GM21619 (cell line): Measurements from ENCODE around the gene SNX4.
"Not testable (repeated sequence)": the region's sequence is repeated elsewhere in the genome, so short reads cannot be mapped to it uniquely, and the experiment has no call there.

Experiments
- ATAC-seq: cut with Tn5 transposase; IDR thresholded peaks from one replicate; pipeline ENCODE4 v1.9.1; 2021; ENCODE audit not compliant: unreplicated experiment

Gene SNX4

DNA sequence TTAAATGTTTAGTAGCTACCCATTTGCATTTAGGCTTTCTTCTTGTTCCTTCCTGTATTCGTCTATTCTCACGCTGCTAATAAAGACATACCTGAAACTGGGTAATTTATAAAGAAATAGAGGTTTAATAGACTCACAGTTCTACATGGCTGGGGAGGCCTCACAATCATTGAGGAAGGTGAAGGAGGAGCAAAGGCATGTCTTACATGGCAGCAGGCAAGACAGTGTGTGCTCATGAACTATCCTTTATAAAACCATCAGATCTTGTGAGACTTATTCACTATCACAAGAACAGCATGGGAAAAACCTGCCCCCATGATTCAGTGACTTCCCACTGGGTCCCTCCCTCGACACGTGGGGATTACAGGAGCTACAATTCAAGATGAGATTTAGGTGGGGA, 114.5 kb downstream of the SNX4 start:
- not testable (repeated sequence) for ATAC-seq

DNA sequence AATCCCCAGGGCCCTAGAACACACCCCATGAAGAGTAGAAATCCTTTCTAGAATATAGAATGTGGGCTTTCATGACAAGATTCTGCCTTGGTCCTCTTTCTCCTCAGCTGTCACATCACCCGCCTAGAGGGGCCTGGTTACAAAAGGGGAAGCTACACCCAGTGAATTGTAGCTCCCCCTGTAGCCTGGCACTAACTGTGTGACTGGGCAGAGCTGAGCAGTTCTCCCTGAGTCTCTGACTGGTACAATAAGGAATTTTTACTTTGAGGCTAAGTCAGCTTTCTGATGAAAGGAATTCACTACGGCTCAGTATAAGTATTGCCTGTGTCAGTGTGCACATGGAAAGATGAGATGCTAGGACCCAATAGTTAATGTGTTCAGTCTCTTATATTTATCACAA, 116.2 kb downstream of the SNX4 start:
- ATAC-seq: no peak

DNA sequence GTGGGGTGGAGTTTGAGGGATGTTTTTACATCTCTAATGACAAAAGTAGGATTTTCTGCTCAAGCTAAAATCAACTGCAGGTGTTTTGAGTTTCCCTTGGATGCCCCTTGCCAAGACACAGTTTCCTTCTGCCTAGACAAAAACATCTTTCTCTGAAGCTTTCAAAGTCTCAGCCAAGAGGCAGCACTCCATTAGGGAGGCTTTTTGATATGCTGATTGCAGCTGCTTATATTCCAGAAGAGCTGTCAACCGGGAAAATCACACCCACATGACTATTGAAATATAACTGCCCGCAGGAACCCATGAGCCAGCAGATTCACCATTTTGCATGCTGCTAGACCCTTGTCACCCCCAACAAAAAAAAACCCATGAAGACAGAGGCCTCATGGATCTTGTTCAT, 117.4 kb downstream of the SNX4 start:
- ATAC-seq: no peak

DNA sequence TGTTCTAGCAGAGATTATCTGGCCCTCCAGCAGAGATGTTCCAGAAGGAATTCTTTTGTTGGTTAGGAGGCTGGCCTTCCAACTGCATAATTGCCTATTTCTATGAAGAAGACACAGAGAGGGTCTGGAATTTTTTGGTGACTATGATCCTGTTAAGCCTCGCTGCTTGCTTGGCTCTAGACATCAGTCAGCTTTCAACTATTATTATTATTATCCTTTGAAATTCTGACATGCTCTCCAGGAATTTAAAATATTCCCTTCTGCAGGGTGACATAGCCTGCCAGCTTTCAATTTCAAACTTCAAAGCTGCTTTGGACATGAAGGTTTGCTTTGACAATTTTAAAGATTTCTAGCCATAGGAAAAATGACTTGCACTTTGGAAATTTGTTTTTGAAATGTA, 118.6 kb downstream of the SNX4 start:
- ATAC-seq: no peak

DNA sequence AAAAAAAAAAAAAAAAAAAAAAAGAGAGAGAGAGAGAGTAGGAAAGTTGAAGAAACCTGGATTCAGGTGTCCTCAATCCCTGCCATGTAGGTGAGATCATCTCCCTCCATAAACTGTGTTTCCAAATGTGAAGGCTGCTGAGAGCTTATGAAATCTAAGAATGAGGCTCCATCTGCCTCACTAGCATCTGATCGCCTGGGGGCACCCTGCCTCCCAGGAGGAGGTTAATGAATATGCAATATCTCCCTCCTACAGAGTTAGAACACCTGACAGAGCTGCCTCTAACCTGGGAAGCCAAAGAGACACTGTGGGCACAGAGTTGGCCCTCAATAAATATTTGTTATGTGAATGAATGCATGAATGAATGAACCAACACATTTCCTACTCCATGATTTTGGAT, 121.0 kb downstream of the SNX4 start:
- ATAC-seq: no peak
